WTC11 (cell line): ENCODE measurements around the gene MYL5. TPM values are rescaled to one million over a fixed set of nuclear protein-coding genes. Genes with fewer than 3 reads are reported as not detected.

Experiments used
- ATAC-seq: fragments of 200-7000 bp; cut with Tn5 transposase; 2 replicates; pipeline ENCODE4 v1.10.0; 2021; ENCODE audit warnings: mild to moderate bottlenecking, moderate library complexity
- CTCF ChIA-PET: fragments of 300-600 bp; sonication (Branson Sonifier 250); formaldehyde crosslinking; loops from one replicate; lab custom pipeline; 2021; ENCODE audit warnings: antibody characterized with exemption; lab: Charles Lee
- POLR2A ChIA-PET: fragments of 350-600 bp; sonication (Branson Sonifier 250); formaldehyde crosslinking; loops from one replicate; lab custom pipeline; 2021; ENCODE audit warnings: antibody characterized with exemption; lab: Charles Lee
- DNase-seq: peaks from one replicate; pipeline ENCODE4 v3.0.0; 2021; ENCODE audit warnings: low spot score
- H3K27ac Mint-ChIP-seq: 2 replicates; pipeline ENCODE4 v1.8.0; 2021; ENCODE audit warnings: mixed read lengths
- H3K27me3 Mint-ChIP-seq: 2 replicates; pipeline ENCODE4 v1.8.0; 2021; ENCODE audit warnings: low read depth, mild to moderate bottlenecking, moderate library complexity, mixed read lengths
- H3K36me3 Mint-ChIP-seq: 2 replicates; pipeline ENCODE4 v1.8.0; 2021; ENCODE audit warnings: mixed read lengths
- H3K4me1 Mint-ChIP-seq: 2 replicates; pipeline ENCODE4 v1.8.0; 2022; ENCODE audit warnings: mixed read lengths
- H3K4me3 Mint-ChIP-seq: 2 replicates; pipeline ENCODE4 v1.8.0; 2021; ENCODE audit warnings: mild to moderate bottlenecking, moderate library complexity, mixed read lengths
- H3K9me3 Mint-ChIP-seq: 2 replicates; pipeline ENCODE4 v1.8.0; 2021; ENCODE audit warnings: mixed read lengths
- AR ChIP-seq: fragments of 250-450 bp; sonication (Bioruptor Pico); IDR thresholded peaks from 2 replicates; pipeline ENCODE4 v1.9.0; 2021; ENCODE audit warnings: mild to moderate bottlenecking
- CBFB ChIP-seq: sonication (generic); formaldehyde crosslinking; IDR thresholded peaks from 2 replicates; pipeline ENCODE4 v1.8.1; 2022; ENCODE audit warnings: mild to moderate bottlenecking, low read depth, missing genetic modification reagents
- CTCF ChIP-seq: fragments of 200-600 bp; IDR thresholded peaks from 2 replicates; pipeline ENCODE4 v1.8.0; 2022; ENCODE audit warnings: antibody characterized with exemption
- FOXP4 ChIP-seq: sonication (generic); formaldehyde crosslinking; IDR thresholded peaks from 2 replicates; pipeline ENCODE4 v1.8.0; 2022; ENCODE audit warnings: mild to moderate bottlenecking, missing genetic modification reagents
- HMGA2 ChIP-seq: fragments of 250-450 bp; sonication (Bioruptor Pico); IDR thresholded peaks from 2 replicates; pipeline ENCODE4 v1.4.0; 2021; ENCODE audit warnings: mild to moderate bottlenecking, moderate library complexity
- IRF2 ChIP-seq: sonication (generic); formaldehyde crosslinking; IDR thresholded peaks from 2 replicates; pipeline ENCODE4 v1.8.0; 2022; ENCODE audit warnings: low read depth, missing genetic modification reagents, borderline replicate concordance
- JAZF1 ChIP-seq: fragments of 250-450 bp; sonication (Bioruptor Pico); IDR thresholded peaks from 2 replicates; pipeline ENCODE4 v1.9.0; 2021; ENCODE audit warnings: moderate library complexity, mild to moderate bottlenecking, inconsistent platforms
- NFATC4 ChIP-seq: fragments of 250-450 bp; sonication (Bioruptor Pico); IDR thresholded peaks from 2 replicates; pipeline ENCODE4 v1.9.0; 2021; ENCODE audit warnings: mild to moderate bottlenecking
- PREB ChIP-seq: sonication (generic); formaldehyde crosslinking; IDR thresholded peaks from 2 replicates; pipeline ENCODE4 v1.8.1; 2022; ENCODE audit warnings: mild to moderate bottlenecking, missing genetic modification reagents, moderate library complexity, borderline replicate concordance
- RORB ChIP-seq: fragments of 250-450 bp; sonication (Bioruptor Pico); IDR thresholded peaks from 2 replicates; pipeline ENCODE4 v1.9.0; 2021; ENCODE audit warnings: mild to moderate bottlenecking
- SP1 ChIP-seq: sonication (generic); formaldehyde crosslinking; conservative IDR thresholded peaks from 2 replicates; pipeline ENCODE4 v1.8.1; 2022; ENCODE audit warnings: missing genetic modification reagents
- TCF7 ChIP-seq: sonication (generic); formaldehyde crosslinking; IDR thresholded peaks from 2 replicates; pipeline ENCODE4 v1.8.0; 2022; ENCODE audit warnings: mild to moderate bottlenecking, low read depth, missing genetic modification reagents, moderate library complexity
- ZBTB21 ChIP-seq: sonication (generic); formaldehyde crosslinking; IDR thresholded peaks from 2 replicates; pipeline ENCODE4 v1.8.1; 2023; ENCODE audit warnings: mild to moderate bottlenecking, missing genetic modification reagents, borderline replicate concordance
- ZNF121 ChIP-seq: sonication (generic); formaldehyde crosslinking; IDR thresholded peaks from 2 replicates; pipeline ENCODE4 v1.8.0; 2023; ENCODE audit warnings: missing genetic modification reagents
- ZNF396 ChIP-seq: fragments of 250-450 bp; sonication (Bioruptor Pico); IDR thresholded peaks from 2 replicates; pipeline ENCODE4 v1.8.0; 2021; ENCODE audit warnings: mild to moderate bottlenecking, moderate library complexity, borderline replicate concordance
- total RNA-seq: library from RNA; stranded (reverse); gene quantifications from 3 replicates; pipeline ENCODE4 v1.2.3, GENCODE V29; 2021
- TF ChIP-seq, protein P1 (sequence below): sonication (generic); formaldehyde crosslinking; IDR thresholded peaks from 2 replicates; pipeline ENCODE4 v1.8.0; 2023; ENCODE audit warnings: mild to moderate bottlenecking, missing genetic modification reagents
- TF ChIP-seq, protein P2 (sequence below): sonication (generic); formaldehyde crosslinking; IDR thresholded peaks from 2 replicates; pipeline ENCODE4 v1.8.1; 2023; ENCODE audit warnings: mild to moderate bottlenecking, moderate library complexity, missing genetic modification reagents
- TF ChIP-seq, protein P3 (sequence below): sonication (generic); formaldehyde crosslinking; IDR thresholded peaks from 2 replicates; pipeline ENCODE4 v1.8.0; 2022; ENCODE audit warnings: mild to moderate bottlenecking, missing genetic modification reagents

MYL5 gene
- total RNA-seq, 1 experiment from 2014 or later, result 22.2 TPM

DNA sequence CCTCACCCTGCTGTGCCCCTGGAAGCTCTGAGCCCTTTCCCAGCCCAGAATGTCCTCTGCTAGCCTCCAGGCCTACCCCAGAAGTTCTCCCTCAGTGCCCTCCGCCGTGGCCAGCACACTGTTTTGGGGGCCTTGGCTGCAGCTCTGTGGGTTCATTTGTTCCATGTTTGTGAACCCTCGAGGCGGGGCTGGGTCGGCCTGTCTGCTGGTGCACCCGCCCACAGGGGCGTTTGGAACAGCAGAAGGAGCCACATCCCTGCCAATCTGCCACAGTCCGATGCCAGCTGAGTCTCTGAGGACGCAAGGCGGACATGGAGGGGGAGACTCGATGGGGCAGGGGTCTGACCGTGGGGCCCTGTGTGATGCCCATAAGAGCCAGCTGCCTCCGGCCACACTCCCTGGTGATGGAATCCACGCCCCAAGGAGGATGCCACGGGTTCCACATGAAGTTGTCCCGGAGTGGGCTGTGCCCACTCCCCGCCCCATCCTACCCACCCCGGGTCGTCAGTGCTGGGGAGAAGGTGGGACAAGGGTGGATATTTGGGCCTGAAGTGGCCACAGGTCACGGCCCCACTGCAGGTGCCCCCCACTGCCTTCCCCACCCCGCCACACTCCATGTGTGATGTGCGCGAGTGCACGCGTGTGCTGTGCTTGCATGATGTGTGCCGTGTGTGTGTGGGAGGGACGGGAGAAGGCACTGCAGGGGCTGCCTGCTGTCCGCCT lies 7.4 kb upstream of the MYL5 start:
- Mint-ChIP-seq H3K4me1 (peaks cover 3% of the 10 kb centered on the region), H3K36me3 (peaks cover 13% of the 10 kb centered on the region), H3K27me3 (no peaks in the 10 kb centered on the region; the same call in 1 of the 2 replicates), H3K4me3 (no peak overlapping the region), H3K9me3 (no peaks in the 10 kb centered on the region), H3K27ac (no peak overlapping the region)
- CTCF ChIA-PET, result interaction anchor here (1.5 kb wide), 1 partner anchor 64 kb away, joined by 6 read pairs; no protein-coding TSS in a partner anchor
- POLR2A ChIA-PET, result interaction anchor here (1.1 kb wide), 1 partner anchor 14 kb away, joined by 4 read pairs; no protein-coding TSS in a partner anchor
- TF ChIP-seq CTCF (no peak), JAZF1 (CRISPR knock-in tag) (no peak), TCF7 (CRISPR knock-in tag) (no peak), AR (no peak), IRF2 (CRISPR knock-in tag) (no peak), PREB (CRISPR knock-in tag) (no peak), RORB (no peak)
- DNase-seq (no peak), ATAC-seq (no peak)

DNA sequence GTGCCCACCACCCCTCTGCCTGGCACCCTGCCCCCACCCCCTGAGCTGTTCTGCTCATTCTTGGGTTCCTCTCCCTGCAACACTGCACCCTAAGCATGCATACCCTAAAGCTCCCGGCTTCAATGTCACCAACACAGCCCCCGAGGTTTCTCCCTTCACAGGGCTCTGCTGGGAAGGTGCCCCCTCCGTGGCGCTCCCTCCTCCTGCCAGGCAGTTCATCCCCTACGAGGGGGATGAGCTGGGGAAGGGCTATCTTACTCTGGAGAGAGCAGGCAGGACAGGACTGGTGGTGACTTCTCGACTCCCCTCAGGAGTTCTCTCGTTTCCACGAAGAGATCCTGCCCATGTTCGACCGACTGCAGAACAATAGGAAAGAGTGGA lies 6.8 kb upstream of the MYL5 start:
- Mint-ChIP-seq H3K36me3 (peaks cover 17% of the 10 kb centered on the region), H3K27me3 (no peaks in the 10 kb centered on the region; the same call in 1 of the 2 replicates), H3K4me3 (no peak overlapping the region), H3K4me1 (peaks cover 3% of the 10 kb centered on the region), H3K27ac (no peak overlapping the region), H3K9me3 (no peaks in the 10 kb centered on the region)
- DNase-seq (no peak), ATAC-seq (no peak)
- ChIA-PET POLR2A (interaction anchor here (1.1 kb wide), 1 partner anchor 13 kb away, joined by 4 read pairs; no protein-coding TSS in a partner anchor), CTCF (interaction anchor here (0.6 kb wide), 1 partner anchor 51 kb away, joined by 3 read pairs; no protein-coding TSS in a partner anchor)
- TF ChIP-seq, protein P1, sequence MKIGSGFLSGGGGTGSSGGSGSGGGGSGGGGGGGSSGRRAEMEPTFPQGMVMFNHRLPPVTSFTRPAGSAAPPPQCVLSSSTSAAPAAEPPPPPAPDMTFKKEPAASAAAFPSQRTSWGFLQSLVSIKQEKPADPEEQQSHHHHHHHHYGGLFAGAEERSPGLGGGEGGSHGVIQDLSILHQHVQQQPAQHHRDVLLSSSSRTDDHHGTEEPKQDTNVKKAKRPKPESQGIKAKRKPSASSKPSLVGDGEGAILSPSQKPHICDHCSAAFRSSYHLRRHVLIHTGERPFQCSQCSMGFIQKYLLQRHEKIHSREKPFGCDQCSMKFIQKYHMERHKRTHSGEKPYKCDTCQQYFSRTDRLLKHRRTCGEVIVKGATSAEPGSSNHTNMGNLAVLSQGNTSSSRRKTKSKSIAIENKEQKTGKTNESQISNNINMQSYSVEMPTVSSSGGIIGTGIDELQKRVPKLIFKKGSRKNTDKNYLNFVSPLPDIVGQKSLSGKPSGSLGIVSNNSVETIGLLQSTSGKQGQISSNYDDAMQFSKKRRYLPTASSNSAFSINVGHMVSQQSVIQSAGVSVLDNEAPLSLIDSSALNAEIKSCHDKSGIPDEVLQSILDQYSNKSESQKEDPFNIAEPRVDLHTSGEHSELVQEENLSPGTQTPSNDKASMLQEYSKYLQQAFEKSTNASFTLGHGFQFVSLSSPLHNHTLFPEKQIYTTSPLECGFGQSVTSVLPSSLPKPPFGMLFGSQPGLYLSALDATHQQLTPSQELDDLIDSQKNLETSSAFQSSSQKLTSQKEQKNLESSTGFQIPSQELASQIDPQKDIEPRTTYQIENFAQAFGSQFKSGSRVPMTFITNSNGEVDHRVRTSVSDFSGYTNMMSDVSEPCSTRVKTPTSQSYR (CRISPR knock-in tag), result no peak
- TF ChIP-seq TCF7 (CRISPR knock-in tag) (no peak), SP1 (no peak), ZNF121 (CRISPR knock-in tag) (no peak), ZBTB21 (CRISPR knock-in tag) (no peak), NFATC4 (no peak), ZNF396 (CRISPR knock-in tag) (no peak), HMGA2 (CRISPR knock-in tag) (no peak), FOXP4 (CRISPR knock-in tag) (no peak), CBFB (CRISPR knock-in tag) (no peak)
- TF ChIP-seq, protein P2, sequence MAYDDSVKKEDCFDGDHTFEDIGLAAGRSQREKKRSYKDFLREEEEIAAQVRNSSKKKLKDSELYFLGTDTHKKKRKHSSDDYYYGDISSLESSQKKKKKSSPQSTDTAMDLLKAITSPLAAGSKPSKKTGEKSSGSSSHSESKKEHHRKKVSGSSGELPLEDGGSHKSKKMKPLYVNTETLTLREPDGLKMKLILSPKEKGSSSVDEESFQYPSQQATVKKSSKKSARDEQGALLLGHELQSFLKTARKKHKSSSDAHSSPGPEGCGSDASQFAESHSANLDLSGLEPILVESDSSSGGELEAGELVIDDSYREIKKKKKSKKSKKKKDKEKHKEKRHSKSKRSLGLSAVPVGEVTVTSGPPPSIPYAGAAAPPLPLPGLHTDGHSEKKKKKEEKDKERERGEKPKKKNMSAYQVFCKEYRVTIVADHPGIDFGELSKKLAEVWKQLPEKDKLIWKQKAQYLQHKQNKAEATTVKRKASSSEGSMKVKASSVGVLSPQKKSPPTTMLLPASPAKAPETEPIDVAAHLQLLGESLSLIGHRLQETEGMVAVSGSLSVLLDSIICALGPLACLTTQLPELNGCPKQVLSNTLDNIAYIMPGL (CRISPR knock-in tag), result no peak
- TF ChIP-seq, protein P3, sequence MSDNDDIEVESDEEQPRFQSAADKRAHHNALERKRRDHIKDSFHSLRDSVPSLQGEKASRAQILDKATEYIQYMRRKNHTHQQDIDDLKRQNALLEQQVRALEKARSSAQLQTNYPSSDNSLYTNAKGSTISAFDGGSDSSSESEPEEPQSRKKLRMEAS (CRISPR knock-in tag), result no peak
